CD4-positive, alpha-beta T cell treated with Interleukin-17A for 1 hour (primary cell): ENCODE measurements around the gene FATE1.
"Not testable (repeated sequence)": the region's sequence is repeated elsewhere in the genome, so short reads cannot be mapped to it uniquely, and the experiment has no call there.

ENCODE experiments used
- DNase-seq: peaks from one replicate; pipeline ENCODE4 v3.0.0-alpha.2; 2020

FATE1 gene

GRCh38 chrX:151715752-151716151 is at the start of gene FATE1:
Gene FATE1 (plus strand): TSS chrX:151716035. CDS start chrX:151716120, 85 bp downstream.
- DNase-seq, result no peak

GRCh38 chrX:151675121-151675746 is 40.6 kb upstream of the FATE1 start:
- no peak for DNase-seq

GRCh38 chrX:151676196-151676595 is 39.6 kb upstream of the FATE1 start:
- DNase-seq, result no peak

GRCh38 chrX:151679798-151680402 is 35.9 kb upstream of the FATE1 start:
- DNase-seq, result no peak

- peak; percentile 54 for DNase-seq
Observed at GRCh38 chrX:151680805-151681204, 35.0 kb upstream of the FATE1 start.

- no peak for DNase-seq
Observed at GRCh38 chrX:151687635-151688034, 28.2 kb upstream of the FATE1 start.

GRCh38 chrX:151688695-151689094 is 27.1 kb upstream of the FATE1 start:
- no peak for DNase-seq

- no peak for DNase-seq
Observed at GRCh38 chrX:151692825-151693224, 23.0 kb upstream of the FATE1 start.

GRCh38 chrX:151694121-151694520 is 21.7 kb upstream of the FATE1 start:
- DNase-seq, result no peak

GRCh38 chrX:151694661-151695582 is 20.9 kb upstream of the FATE1 start, which contains the start of gene PRRG3:
Gene PRRG3 (plus strand): TSS chrX:151695458. CDS start chrX:151698815, 3,357 bp downstream.
- no peak for DNase-seq

- DNase-seq, result no peak
Observed at GRCh38 chrX:151695583-151696340, 20.1 kb upstream of the FATE1 start.

- not testable (repeated sequence) for DNase-seq
Observed at GRCh38 chrX:151697082-151697481, 18.8 kb upstream of the FATE1 start.

GRCh38 chrX:151697522-151697921 is 18.3 kb upstream of the FATE1 start:
- no peak for DNase-seq

- DNase-seq, result no peak
Observed at GRCh38 chrX:151698485-151698884, 17.4 kb upstream of the FATE1 start.

- DNase-seq, result no peak
Observed at GRCh38 chrX:151699746-151700145, 16.1 kb upstream of the FATE1 start.

GRCh38 chrX:151700581-151700980 is 15.3 kb upstream of the FATE1 start:
- no peak for DNase-seq

- DNase-seq, result no peak
Observed at GRCh38 chrX:151701071-151701470, 14.8 kb upstream of the FATE1 start.

- no peak for DNase-seq
Observed at GRCh38 chrX:151701531-151701930, 14.3 kb upstream of the FATE1 start.

- no peak for DNase-seq
Observed at GRCh38 chrX:151702026-151702714, 13.7 kb upstream of the FATE1 start.

- DNase-seq, result no peak
Observed at GRCh38 chrX:151702741-151703340, 13.0 kb upstream of the FATE1 start.

- DNase-seq, result no peak
Observed at GRCh38 chrX:151703487-151703886, 12.3 kb upstream of the FATE1 start.
